Dedifferentiated amniotic fluid mesenchymal stem cell (primary cell): ENCODE measurements around the gene ACOXL.
"Not testable (repeated sequence)": the region's sequence is repeated elsewhere in the genome, so short reads cannot be mapped to it uniquely, and the experiment has no call there.

Source experiments
- DNase-seq: peaks from one replicate; pipeline ENCODE4 v3.0.0-alpha.2; 2016; ENCODE audit errors: extremely low spot score

The ACOXL gene

DNA sequence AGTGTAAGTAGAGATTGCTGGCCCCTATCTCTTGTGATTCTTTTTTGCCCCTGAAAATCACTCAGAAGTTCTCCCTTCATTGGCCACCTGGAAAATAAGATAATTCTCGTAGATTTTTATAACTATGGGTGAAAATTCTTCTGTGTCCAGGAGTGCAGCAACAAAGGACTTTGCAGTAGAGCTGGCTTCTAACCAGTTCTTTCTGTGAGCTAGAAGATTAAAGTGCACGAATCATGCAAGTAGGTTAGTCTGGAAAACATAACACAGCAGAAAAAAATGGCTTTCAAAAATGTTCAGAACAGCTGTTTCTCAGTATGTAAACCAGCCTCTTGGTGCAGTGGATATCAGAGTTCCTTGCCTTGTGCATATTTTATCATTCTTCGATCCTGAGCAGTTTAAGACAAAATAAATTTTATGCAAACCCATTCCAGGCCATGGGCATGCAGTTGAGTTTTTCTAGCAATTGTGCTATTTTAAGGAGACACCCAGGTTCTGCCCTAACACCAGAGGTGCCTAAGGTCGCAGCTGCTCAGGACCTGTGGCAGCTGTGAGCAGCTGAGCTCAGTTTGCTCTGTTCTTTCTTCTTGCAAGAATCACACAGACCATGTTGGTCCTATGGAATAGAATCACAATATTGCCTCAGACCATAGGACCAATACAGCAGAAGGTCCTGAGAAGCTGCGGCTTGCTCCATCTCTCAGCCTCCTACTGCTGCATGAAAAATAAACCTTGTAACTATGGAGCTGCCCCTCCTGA lies 307.4 kb downstream of the ACOXL start:
- DNase-seq: no peak

DNA sequence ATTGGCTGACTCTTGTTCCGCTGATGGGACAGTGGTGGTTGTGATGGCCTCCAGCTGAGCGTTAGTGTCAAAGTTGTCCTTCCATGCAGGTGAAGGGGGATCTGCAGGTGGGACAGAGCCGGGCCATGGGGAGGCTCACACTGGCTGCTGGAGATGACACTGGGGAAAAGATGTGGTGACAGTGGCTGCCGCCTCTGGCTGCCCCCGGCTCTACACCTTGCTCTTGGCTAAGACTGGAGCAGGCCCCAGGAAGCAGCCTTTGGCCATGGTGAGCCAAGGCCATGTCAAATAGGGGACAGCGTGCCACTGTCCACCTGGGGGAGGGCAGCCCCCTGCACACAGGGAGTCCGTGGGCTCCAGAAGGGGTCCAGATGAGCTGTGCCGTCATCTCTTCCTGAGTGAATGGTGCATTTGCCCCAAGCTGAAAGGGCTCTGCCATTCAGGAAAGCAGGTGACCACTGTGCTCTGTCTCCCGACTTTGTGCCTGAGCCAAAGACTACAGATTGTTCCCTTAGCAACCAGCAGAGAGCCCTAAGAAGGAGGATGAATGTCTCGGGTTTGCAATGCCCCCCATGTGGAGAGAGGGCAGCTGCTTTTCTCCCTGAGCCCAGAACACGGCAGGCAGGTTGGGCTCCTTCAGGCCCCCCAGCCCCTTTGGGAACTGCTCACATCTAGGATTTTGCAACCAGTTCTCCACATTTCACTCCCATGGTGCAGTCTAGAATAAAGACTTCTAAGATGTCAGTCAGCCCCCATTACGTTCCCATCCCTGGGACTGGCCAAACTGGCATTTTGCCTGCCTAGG lies 309.2 kb downstream of the ACOXL start:
- DNase-seq: no peak

DNA sequence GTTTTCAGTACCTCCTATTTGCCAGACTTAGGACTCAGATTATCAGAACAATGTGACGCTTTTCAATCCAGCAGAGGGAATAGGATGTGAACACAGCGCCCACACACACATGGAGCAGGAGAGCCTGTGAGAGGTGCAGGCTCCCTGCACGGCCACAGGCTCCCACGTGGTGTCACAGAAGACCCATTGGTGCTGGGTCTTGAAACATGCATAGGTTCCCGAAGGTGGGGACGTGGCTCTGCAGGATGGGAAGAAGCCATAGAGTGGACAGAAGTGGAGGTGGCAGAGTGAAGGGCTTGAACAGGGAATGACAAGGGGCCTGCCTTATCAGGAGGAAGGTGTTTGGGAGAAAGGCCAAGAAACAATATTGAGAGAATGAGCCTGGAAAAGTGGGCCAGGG lies 309.9 kb downstream of the ACOXL start:
- DNase-seq: no peak

DNA sequence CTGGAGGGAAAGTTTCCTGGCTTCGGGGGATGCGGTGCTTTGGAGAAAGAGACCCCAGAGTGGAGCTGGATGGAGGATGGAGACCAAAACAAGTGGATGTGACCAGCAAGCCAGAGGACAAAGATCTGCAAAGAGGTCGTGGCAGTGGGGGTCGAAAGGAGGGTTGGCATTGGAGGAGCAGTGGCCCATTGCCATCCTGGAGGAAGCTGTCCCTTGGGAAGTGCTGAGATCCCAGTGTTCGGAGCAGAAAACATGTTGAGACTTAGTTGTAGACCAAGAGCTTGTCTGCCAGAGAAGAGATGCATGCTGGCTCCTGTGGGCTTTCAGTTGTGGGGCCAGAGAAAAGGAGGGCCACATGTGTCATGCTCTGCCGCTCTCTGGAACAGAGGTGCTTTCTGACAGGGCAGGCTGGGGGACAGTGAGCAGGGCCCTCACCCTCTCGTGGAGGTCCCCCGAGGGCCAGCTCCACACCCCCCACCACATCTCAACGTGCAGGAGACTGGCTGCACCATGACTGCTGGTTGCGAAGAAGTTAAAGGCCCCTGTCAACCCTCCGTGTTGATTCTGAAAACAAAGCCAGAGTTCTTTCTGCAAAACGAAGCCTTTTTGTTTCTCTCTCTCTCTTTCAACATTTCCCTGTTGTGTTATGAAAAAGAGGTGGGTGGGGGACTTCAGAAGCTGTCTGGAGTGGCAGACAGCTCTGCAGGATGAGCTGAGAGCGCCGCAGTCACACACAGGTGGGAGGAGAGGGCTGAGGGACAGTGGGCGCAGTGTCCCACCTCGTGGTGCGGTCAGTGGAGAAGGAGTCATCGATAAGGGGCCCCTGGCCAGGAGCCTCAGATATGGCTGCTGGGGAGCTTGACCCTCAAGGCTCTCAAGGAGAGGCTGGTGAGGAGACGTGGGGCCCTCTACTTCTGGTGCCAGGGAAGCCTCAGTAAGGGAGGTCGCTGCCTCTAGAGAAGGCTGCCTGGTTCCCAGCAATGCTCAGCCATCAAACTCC lies 310.7 kb downstream of the ACOXL start:
- DNase-seq: no peak

DNA sequence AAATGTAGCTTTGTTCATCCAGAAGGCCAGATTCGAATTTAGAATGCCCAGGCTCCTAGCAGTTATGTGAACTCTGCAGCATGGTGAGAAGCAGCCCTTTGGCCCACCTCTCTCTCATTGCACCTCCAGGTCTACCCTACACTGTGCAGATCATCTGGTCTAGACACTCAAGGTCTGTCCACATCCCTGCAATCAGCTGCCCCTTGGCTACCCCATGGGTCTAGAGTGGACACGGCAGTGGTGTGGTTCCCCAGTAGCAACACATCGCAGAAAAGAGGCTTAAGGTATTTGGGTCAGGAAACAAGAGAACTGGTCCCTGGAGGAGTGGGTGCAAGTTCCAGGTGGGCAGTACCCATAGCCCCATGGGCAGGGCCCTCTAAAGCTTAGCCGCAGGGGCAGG lies 311.7 kb downstream of the ACOXL start:
- DNase-seq: no peak

DNA sequence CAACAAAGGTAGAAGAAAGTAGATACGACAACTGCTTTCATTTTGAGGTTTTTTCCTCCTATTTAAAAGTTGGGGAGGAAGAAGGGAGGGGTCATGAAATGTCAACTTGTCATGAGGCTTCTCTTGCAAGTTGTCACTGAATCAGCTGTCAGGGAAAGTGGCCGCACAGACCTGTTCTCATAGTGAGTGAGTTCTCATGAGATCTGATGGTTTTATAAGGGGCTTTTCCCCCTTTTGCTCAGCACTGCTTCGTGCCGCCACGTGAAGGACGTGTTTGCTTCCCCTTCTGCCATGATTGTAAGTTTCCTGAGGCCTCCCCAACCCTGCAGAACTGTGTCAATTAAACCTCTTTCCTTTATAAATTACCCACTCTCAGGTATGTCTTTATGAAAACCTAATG lies 312.9 kb downstream of the ACOXL start:
- not testable (repeated sequence) for DNase-seq

DNA sequence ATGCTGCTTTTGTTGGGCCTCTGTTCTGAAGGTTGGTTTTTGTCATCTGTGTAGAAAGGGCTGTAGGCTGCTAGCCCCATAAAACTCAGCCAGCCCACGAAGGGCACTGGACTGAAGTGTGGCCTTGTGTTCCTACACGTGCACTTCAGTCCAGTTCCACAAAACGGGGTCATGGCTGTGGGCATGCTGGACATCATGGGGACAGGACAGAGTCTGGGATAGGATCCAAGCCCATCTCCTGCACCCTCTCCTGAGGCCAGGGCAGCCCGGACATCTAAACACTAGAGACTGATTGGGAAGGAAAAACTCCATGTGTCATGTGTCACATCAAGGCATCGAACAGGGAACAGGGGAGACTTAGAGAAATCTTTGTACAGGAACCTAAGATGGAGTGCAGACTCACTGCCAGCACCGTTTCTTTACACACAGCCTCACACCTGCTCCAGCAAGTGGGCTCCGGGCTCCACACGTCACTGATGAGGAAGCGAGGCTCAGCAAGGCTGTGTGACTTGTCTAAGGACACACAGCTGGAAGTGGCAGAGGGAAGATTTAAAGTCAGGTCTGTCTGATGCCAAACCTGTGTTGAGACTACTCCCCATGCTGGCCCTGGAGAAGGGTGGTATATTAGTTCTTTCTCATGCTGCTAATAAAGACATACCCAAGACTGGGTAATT lies 313.5 kb downstream of the ACOXL start:
- DNase-seq: no peak

DNA sequence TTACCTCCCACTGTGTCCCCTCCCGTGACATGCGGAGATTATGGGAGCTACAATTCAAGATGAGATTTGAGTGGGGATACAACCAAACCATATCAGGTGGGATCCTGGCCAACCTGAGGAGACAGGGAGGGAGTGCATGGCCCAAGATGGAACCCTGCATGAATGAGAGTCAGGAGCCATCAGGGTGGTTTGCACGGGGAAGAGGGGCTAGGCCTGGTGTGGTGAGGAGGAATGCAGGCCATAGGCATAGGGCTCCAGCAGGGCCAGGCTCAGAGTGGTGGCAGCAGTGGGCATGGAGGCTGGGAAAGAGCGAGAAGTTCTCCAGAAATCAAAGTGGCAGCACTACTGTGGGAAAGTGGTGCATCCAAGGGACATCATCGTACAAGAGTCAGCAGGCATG lies 314.3 kb downstream of the ACOXL start:
- DNase-seq: no peak

DNA sequence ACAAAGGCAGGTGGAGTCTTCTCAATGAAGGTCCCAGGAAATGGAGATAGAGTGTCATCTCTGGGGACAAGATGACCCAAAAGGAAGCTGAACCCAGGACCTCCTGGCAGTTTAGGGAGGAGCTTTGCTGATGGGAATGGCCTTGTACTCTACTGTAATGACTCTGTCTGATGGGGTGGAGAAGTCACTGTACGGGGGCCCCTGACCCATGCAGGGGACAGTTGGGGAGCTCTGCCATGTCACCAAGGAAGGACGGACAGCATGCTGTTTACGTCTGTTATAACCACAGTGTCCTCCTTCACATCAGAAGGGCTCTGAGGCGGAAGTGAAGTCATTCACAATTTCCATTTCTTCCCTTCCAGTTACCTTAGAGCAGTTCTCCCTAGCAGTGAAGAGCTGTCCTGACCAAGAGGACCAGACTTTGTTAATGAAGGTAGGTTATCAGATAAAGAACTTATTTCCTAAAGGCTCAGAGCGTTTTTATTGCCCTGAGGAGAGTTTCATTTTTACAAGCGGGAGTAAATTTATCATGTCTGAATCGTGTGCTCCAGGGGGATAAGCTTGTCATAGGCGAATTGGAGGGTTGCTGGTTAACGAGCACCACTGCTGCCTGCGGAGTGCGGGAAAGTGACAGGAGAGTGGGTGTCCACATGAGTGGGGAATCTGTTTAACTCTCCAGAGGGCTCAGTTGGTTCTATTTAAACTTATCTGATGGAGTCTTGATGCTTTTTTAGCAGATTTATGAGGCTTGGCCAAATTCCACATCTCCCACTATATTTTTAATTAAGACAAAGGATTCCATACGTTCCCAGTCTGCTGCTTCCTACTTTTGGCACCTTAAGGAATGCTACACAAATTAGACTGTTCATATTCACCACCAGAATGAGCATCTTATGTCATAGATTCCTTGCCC lies 316.7 kb downstream of the ACOXL start:
- no peak for DNase-seq

DNA sequence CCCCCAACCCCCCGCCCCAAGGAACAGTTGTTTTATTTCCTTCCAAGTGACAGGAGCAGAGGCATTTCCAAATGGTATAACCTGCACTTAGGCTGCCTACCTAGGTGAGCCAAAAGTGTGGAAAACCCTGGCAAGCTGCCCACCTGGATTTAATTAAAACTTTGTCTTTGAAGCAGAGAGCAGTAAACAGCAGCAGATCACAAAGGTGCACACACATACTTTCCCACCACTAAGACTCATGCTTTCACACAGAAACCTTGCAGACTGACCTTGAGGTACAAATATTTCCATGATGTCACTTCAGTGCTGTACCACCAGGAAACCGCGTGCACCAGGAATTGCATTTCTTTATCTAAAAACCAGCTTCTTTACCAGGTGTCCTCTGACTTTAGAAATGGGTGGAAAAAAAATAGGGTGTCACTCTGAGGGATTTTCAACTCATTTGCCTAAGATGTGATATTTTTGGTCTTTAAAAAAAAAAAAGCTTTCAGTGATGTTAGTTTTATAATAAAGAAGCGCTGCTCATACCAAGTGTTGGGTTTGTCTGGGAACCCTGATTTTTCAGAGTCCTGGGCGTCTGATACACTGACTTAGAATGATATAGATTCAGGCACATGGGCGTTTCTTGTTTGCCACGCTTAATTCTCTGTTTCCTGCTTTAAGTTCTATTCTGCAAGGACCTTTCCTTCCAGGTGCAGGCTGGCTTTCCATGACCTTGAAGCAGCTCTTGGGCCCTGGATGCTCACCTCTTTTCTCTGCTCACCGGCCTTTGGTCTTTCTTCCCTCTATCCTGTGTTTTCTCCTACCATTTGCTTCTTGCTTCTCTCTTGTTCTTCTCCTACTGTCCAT lies 317.6 kb downstream of the ACOXL start:
- no peak for DNase-seq

DNA sequence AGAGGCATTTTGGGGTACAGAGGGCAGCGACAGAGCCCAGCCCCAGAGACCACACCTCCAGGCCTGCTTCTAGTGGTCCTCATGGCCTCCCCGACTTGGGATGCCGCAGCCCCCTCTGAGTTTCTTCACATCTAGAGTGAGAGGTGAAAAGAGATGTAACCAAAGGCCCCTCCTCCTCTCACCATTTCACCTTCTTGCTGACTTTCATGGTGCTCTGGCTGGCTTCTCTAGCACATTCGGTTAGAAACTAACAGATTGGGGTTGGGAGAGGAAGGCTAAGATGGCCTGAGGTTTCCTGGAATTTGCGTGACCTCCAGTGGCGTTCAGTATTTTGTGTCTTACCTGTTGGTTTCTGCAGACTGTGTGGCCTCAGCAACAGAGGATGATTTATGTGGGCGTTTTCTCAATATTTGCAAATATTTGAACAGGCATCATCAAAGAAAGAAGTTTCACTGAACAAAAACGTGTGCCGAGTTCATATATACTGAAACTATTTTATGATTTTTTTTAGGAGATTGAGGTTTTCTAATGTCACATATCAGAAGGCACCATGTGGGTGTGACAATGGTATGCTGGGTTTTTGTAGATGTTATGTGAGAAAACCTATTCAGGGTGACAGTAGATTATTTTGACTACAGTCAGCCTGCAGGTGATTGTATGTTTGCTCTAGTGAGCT lies 318.5 kb downstream of the ACOXL start:
- DNase-seq: no peak

DNA sequence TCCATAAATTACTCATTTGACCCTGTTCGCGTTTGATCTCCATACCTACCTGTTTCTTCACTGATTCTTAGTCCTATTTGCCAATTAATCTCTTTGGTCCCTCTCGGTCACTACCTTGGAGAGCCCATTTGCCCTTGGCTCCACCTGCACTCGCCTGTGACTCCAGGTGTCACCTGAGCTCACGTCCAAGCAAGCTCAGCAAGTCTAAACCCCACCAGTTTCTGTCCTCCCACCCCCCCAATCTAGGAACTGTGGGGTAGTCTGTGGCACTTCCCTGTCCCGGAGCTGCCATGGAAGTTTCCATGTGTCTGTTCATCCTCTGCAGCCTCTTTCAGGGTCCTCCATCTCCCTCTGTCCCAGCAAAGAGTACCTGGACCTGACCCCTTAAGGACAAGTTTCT lies 320.2 kb downstream of the ACOXL start:
- no peak for DNase-seq

DNA sequence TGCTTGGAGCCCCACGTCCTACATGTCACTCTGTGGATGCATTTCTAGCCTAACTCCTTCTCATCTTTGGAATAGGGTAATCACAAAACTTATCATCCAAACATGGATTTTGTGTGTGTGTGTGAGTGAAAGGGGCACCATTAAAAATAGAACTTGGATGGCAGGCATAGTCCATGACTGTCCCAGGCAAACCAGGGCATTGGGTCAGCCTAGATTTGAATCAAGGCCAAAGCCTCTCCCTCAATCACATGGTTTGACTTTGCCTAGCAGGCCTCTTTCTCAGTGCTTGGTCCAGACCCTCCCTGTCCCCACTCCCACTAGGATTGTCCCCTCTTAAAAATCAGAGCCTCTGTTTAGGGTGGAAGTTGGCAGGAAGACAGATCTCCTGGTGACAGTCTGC lies 320.9 kb downstream of the ACOXL start:
- no peak for DNase-seq

DNA sequence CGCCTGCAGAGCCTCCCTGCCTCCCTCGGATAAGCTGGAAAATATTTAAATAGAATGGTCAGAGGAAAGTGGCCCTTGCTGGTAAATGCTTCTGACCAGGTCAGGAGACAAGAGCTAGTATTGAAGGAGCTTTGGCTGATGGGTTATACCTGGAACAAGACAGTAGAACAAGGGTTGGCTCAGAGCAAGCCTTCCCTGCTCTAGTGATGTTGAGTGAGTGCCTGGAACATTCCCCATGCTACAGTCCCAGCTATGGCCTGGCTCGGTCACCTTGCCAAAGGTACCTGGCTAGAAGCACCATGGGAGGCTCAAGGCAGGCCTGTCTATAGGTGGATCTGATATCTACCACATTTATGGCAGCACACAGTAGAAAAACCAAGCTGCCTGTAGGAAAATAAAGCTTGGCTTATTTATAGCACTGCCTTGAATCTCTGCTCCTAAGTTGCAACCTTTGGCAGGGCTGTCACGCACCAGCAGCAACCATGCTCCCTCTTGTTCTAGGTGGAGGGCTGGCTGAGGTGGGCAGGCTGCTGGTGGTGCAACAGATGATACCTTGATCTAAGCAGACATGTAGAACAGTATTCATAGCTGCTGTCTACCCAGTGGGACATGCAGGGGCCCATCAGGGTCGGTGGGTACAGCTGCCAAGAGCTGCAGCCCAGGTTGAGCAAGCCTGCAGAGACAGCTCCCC lies 321.6 kb downstream of the ACOXL start:
- DNase-seq: no peak

DNA sequence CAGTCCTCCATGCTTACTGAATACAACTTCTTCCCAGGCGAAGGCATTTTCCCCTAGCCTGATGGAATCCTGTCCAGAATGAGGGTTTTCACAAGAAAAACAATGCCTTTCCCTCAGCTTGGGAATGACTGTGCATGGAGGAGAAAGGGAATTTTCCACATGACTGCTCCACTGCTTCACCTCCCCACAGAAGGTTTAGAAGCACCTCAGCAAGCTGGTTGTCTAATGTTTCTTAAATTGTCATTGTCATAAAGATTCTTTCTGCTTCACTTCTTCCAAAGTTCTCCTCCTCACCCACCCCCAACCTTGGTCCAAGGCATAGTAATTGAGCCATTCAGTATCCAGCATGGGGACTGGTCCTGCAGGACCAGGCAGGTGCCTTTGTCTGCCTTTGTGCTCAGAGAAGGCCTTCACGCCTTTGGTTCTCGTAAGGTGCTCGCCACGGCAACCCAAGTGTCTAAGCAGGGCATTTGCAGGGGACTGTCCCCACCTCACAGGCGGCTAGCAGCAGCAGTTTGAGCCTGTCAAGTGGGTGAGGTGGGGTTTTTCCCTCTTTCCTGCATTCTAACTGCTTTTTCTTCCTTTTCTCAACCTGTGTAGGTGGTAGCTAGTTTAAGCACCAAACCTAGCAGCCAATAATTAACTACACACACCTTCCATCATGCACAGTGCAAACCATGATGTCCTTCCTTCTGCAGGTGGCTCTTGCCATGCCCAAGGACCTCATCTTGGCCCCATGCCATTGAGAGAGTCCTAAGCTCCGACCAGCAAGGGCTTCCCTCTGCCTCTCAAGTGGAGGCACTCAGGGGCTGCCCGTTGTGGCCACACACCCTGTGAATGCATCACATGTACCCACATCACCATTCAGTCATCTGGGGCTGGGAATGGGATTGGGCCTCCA lies 322.7 kb downstream of the ACOXL start:
- DNase-seq: no peak

DNA sequence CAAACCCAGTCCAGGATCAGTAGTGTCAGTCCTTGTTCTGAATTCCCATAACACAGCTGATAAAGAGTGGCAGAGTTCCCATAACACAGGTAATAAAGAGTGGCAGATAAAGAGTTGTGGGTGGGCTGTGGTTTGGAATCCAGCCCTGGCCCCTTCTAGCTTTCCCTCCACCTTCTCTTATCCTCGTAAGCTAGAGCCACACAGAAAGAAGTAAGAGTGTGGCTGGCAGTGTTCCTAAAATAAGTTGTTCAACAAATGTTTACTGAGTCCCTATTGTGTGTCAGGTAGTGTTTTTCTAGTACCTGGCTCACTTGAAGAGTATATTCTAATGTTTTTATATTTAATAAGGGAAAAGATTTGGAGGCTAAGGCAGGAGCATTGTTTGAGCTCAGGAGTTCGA lies 323.4 kb downstream of the ACOXL start:
- DNase-seq: no peak

DNA sequence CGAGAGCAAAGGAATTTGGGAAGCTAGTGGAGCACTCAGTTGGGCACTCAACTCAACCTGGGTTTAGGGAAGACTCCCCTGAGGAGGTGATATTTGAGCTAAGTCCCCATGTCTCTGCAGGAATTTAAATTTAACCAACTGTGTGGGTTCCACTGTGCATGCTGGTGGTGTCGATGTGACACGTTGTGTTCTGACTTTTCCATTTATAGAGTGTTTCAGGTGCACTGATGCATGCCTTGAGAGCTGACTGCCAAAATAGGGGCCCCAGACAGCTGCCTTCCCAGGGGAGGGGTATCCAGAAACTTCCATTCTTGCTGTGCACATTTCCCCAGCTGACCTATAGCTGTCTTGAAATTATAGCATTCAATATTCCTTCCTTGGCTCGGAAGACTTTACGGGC lies 324.7 kb downstream of the ACOXL start:
- no peak for DNase-seq
